Liver (tissue), 3 donors: ENCODE results near the gene PTPRB.

Source experiments
- JUND ChIP-seq, 2 donors: IDR thresholded peaks; 2 replicates each; pipeline ENCODE4 v1.6.1; 2016; ENCODE audit warnings: antibody characterized with exemption in 2 of 2
- RAD21 ChIP-seq, 2 donors: IDR thresholded peaks; 2 replicates each; pipeline ENCODE4 v1.6.1; 2016; ENCODE audit warnings: antibody characterized with exemption in 2 of 2, mild to moderate bottlenecking in 2 of 2
- REST ChIP-seq: IDR thresholded peaks from 2 replicates; pipeline ENCODE4 v1.6.1; 2016; ENCODE audit warnings: antibody characterized with exemption, mild to moderate bottlenecking
- YY1 ChIP-seq: IDR thresholded peaks from 2 replicates; pipeline ENCODE4 v1.6.1; 2016; ENCODE audit warnings: antibody characterized with exemption, mild to moderate bottlenecking
- ZBTB33 ChIP-seq: IDR thresholded peaks from 2 replicates; pipeline ENCODE4 v1.6.1; 2016; ENCODE audit warnings: antibody characterized with exemption
- TF ChIP-seq, protein P1 (sequence below): fragments of 150-350 bp; IDR thresholded peaks from 2 replicates; pipeline ENCODE4 v1.5.1; 2017; ENCODE audit warnings: improper control_type of control experiment, low read depth, low read length; ENCODE audit not compliant: missing input control
- TF ChIP-seq, protein P2 (sequence below): IDR thresholded peaks from 2 replicates; pipeline ENCODE4 v1.6.1; 2016; ENCODE audit warnings: antibody characterized with exemption
- donor health status: healthy.
- donor health status: healthy.

DNA sequence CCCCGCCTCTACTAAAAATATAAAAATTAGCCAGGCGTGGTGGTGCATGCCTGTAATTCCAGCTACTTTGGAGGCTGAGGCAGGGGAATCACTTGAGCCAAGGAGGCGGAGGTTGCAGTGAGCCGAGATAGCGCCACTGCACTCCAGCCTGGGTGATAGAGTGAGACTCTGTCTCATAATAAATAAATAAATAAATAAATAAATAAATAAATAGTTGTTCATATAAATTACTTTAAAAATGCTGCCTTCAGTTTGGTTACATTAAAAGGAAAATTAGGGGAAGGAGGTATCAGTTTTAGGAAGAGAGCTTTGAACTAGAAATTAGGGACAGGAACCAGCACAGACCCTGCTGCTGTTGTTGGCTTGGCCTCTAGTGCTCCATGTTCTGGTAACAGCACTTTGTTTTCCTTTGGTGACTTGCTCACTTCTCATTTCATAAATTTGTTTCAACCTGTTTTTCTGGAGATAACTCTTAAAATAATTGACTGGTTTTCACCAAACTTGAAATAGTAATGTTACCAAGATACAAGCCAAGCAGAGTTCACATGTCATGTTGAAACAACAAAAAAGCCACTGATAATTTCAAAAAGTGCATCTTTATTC, 22.9 kb upstream of the PTPRB start:
- TF ChIP-seq YY1 = no peak
- TF ChIP-seq, protein P1, sequence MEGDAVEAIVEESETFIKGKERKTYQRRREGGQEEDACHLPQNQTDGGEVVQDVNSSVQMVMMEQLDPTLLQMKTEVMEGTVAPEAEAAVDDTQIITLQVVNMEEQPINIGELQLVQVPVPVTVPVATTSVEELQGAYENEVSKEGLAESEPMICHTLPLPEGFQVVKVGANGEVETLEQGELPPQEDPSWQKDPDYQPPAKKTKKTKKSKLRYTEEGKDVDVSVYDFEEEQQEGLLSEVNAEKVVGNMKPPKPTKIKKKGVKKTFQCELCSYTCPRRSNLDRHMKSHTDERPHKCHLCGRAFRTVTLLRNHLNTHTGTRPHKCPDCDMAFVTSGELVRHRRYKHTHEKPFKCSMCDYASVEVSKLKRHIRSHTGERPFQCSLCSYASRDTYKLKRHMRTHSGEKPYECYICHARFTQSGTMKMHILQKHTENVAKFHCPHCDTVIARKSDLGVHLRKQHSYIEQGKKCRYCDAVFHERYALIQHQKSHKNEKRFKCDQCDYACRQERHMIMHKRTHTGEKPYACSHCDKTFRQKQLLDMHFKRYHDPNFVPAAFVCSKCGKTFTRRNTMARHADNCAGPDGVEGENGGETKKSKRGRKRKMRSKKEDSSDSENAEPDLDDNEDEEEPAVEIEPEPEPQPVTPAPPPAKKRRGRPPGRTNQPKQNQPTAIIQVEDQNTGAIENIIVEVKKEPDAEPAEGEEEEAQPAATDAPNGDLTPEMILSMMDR = no peak
- TF ChIP-seq REST = no peak
- no peak for TF ChIP-seq JUND (IDR thresholded peaks at IDR 0.05)
- TF ChIP-seq, protein P2, sequence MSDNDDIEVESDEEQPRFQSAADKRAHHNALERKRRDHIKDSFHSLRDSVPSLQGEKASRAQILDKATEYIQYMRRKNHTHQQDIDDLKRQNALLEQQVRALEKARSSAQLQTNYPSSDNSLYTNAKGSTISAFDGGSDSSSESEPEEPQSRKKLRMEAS = no peak
- no peak for TF ChIP-seq ZBTB33
- no peak for TF ChIP-seq RAD21 (IDR thresholded peaks at IDR 0.05)
